CD1c-positive myeloid dendritic cell (primary cell): ENCODE data around the gene CDH4.
A peak's percentile ranks its signal among the peaks of the same experiment; 100 is the strongest.
"Not testable (repeated sequence)": the region's sequence is repeated elsewhere in the genome, so short reads cannot be mapped to it uniquely, and the experiment has no call there.

ENCODE experiments used
- DNase-seq: peaks from one replicate; pipeline ENCODE4 v3.0.0-alpha.2; 2016; ENCODE audit errors: extremely low spot score

The CDH4 gene

DNA sequence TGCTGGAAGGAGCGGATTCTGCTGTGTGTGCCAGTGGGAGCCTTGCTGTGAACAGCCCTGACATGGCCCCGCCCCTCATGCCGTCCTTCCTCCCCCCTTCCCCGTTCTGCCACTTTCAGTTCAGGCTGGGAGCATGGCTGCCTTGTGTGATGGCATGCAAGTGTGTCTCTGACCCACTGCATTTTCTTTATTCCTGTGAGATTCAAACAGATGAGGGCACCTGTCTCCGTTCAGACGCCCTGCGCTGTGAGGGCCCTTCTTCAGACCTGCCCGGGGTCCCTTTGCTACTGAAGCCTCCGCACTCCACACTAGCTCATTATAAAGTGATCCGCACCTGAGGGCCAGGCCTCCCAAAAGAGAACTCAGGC, 725.3 kb downstream of the CDH4 start:
- DNase-seq = no peak

DNA sequence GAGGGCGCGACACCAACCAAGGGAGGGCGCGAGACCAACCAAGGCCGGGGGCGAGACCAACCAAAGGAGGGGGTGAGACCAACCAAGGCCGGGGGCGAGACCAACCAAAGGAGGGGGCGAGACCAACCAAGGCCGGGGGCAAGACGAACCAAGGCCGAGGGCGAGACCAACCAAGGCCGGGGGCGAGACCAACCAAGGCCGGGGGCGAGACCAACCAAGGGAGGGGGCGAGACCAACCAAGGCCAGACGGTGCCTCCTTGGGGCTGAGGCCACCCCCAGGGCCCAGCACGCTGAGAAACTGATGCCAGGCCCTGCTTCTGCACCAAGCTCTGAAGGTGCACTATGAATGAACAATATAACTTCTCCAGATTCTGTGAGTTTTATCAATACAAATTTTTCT, 726.4 kb downstream of the CDH4 start:
- DNase-seq = no peak

DNA sequence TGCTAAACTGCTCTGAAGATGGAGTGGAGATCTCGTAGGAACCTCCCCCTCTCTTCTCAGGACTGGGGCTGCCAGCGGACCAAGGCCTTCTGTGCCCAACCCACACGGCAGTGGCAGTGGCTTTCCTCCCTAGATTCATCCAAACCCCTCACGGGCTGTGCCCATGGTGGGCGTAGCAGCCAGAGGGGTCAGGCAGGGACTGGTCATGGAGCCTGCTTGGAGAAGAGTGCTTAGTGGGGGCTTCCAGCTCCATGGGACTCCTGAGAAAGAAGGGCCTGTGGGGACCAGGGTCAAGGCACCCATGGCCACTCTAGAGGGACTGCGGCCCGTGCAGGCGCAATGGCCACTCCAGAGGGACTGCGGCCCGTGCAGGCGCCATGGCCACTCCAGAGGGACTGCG, 727.0 kb downstream of the CDH4 start:
- DNase-seq = no peak

DNA sequence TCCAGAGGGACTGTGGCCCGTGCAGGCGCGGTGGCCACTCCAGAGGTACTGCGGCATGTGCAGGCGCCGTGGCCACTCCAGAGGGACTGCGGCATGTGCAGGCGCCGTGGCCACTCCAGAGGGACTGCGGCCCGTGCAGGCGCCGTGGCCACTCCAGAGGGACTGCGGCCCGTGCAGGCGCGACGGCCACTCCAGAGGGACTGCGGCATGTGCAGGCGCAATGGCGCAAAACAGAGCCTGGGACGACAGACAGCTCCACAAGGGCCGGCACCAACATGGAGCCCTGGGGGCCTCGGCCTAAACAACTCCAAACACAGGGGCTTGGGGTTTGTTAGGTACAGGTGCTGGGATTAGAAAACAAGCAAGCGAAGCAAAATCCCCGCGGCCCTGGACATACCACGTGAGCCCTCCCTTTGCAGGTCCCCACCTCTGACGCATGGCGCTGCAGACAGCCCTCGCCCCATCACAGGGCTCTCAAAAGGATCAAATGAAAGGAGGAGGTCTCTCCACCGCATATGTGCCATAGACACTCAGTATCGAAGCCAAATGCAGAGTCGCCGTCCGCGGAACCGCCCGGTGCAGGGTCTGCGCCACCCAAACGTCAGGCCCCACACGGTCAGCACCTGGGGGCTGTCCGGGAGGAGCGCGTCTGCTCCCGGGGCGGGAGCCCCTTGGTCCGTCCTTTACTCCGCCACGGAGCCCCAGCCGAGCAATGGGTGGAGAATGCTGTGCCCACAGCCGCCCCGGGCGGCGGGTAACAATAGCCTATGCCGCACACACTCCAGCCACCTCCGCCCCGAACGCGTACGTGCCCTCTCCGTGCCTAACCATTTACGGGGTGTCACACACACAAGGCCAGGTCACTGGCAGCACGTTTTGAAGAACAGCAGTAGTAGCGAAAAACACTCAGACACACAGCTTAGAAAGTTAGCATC, 727.9 kb downstream of the CDH4 start:
- DNase-seq = no peak

DNA sequence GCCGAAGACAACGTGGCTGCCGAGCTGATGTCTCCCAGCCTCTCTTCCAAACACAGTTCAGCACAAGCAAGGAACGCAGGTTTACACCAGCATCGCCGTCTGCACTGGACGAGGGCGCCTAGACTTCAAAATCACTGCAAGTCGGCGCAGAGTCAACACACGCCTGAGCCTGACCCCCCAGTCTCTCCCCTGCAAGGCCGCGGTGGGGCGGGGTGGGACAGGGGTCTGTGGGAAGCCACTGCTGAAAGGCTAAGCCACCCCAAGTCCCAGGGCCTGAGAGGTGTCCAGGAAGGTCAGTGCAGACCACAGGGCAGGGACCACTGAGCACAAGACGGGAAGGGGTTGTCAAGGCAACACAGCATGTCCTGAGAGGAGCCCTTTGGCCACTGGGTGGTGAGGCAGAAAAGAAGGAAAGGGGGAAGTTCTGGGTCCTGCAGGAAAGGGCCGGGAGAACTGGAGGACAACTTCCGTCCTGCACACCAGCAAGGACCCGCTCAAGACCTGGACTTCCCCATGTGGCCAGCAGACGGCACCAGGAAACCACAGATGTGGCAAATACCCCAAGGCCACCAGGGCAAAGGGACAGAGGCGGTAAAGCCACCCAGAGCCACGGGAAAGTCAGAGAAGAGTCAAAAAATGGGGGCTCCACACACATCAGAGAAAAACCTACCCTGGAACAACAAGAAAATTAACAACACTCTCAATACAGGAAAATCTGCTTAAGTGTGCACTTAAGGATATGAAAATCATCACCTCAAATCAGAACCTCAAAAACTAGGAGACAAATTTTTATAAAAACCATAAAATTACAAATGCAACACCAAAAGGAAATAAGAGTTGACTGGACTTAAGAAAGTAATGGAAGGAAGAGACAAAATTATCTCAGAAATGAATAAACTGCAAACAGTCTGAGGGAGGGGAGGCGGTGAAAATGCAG, 728.9 kb downstream of the CDH4 start:
- DNase-seq = peak; percentile 51

DNA sequence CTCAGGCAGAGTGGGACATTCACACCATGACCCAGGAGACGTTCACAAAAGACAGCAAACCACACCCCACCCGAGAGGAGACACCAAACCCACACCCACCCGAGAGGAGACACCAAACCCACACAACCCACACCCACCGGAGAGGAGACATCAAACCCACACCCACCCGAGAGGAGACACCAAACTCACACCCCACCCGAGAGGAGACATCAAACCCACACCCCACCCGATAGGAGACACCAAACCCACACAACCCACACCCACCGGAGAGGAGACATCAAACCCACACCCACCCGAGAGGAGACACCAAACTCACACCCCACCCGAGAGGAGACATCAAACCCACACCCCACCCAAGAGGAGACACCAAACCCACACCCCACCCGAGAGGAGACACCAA, 729.6 kb downstream of the CDH4 start:
- not testable (repeated sequence) for DNase-seq

DNA sequence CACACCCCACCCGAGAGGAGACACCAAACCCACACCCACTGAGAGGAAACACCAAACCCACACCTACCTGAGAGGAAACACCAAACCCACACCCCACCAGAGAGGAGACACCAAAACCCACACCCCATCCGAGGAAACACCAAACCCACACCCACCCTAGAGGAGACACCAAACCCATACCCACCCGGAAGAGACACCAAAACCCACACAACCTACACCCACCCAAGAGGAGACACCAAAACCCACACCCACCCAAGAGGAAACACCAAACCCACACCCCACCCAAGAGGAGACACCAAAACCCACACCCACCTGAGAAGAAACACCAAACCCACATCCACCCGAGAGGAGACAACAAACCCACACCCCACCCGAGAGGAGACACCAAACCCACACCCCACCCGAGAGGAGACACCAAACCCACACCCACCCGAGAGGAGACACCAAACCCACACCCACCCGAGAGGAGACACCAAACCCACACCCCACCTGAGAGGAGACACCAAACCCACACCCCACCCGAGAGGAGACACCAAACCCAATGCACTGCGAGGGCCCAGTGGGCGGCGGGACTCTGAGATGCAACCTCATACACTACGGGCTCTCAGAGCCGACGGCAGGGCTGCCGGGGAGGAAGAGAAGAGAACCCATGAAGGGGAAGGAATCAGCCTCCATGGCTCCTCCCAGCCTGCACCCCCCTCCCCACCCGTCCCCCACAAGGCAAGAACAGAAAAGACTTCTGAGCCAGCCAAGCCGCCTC, 730.3 kb downstream of the CDH4 start:
- no peak for DNase-seq

DNA sequence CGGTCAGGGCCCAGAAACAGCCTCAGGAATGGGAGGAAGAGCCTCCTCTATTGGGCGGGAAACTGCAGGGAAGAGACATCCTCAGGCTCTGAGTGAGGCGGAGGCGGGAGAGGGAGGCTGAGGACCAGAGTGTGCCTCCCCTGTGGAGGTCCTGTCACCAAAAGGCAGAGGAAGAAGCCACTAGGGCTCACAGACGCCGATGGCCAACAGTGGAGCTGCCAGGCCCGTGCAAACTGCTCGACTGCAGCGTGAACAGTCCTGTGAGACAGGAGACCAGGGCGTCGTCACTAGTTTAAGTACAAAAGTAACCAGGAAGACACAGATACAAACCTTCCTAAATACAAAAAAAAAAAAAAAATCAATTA, 730.9 kb downstream of the CDH4 start:
- no peak for DNase-seq

DNA sequence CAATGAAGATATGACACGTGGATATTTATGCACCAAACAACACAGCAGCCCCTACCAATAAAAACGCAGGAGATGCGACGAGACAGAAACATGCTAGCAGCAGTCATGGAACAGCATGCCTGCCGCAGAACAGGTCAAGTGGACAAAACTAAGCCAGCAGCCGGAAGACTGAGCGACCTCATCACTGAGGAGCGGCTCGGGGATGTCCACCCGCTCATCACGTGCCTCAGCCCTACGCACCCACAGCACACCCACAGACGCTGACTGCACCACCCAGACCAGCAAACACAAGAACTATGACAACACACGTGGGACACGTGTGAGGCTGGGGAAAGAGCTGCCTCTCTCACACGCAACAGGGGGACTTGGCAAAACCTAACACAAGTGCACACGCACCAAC, 731.9 kb downstream of the CDH4 start:
- DNase-seq = peak; percentile 17

DNA sequence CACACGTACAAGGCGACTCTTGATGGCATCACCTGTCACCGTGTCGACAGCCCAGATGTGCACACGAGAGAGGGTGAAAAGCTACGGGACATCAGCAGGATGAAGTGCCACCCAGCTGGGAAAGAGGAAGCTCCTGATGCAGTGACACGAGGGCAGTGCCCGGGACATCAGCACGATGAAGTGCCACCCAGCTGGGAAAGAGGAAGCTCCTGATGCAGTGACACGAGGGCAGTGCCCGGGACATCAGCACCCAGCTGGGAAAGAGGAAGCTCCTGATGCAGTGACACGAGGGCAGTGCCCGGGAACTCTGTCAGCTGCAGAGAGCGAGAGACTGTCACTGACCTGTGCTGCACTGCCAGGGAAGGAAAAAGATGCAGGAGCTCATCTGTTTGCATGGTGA, 732.4 kb downstream of the CDH4 start:
- peak; percentile 74 for DNase-seq

DNA sequence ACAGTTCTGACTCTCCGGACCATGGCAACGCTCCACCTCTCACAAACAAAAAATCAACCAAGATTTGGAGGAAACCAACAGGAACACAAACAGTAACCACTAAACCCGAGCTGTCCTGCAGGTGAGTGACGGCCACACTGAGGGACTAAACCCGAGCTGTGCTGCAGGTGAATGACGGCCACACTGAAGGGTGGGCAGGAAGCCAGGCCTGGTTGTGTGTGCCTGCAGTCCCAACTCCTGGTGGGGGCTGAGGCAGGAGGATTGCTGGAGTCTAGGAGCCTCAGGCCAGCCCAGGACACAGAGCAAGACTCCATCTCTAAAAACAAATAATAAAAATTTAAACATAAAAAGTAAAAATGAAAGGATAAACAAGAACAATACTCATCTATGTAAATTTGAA, 733.0 kb downstream of the CDH4 start:
- no peak for DNase-seq

DNA sequence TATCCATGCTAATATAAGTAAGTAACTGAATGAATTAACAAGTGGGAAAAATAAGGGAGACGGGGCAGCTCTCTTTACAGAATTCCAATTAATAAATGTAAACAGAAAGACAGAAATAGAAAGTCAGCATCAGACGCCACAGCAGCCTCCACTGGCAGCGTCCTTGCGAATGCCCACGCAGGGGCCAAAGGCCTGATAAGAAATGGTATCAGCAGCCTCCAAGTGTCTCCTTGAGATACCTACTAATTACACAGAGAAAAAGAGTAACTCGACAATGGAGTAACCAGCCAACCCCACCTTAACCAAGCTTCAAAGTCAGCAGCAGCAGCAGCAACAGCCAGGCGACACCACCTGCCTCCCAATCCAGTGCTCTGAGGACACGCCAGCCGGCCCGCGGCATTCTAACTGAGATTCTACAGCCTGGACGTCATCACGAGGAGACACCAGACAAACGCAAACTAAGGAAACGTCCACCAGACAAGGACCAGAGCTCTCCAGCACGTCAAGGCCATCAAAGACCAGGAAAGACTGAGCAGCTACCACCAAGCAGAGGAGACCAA, 734.8 kb downstream of the CDH4 start:
- DNase-seq = no peak

DNA sequence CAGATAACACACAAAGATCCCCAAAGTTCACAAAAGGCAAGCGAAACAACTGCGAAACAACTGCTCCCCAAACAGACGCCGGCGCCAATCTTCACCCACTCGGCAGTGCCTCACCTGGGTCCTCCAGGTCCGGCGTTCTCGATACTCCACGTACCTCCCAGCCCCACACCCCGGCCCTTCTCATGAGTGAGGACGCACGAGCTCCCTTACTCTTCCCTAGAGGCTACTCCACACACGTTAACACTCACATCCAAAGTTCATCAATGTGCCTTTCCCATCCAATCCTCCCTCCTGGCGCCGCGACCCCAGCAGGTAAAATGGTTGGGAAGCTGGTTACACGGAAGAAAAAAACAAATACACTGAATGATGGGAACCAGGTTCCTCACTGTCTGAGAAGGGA, 736.6 kb downstream of the CDH4 start:
- DNase-seq = no peak

DNA sequence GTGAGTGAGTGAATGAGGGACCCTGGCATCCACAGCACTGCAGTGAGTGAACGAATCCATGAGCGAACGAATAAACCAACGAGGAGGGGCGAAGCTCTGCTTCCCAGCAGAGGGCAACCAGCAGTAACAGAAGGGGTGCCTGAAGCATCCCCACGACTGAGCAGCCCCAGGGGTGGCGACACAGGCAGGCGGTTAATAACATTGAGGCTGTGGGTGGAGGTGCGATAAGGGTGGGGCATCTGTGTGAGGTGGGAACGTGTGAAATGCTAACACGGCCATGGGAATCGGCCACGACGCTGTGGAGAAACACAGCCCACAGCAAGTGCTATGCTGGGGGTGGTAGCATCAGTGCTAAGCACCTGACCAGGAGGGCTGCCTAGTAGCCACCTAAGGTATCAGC, 737.7 kb downstream of the CDH4 start:
- DNase-seq = no peak
